Activated CD4-positive, alpha-beta T cell treated with anti-CD3 and anti-CD28 coated beads, Interleukin-2, amount 50 U/mL, for 16 hours (primary cell): ENCODE data around the gene MYH13.
A peak's percentile ranks its signal among the peaks of the same experiment; 100 is the strongest.

Source experiments
- DNase-seq: peaks from one replicate; pipeline ENCODE4 v3.0.0-alpha.2; 2020

MYH13 gene

DNA sequence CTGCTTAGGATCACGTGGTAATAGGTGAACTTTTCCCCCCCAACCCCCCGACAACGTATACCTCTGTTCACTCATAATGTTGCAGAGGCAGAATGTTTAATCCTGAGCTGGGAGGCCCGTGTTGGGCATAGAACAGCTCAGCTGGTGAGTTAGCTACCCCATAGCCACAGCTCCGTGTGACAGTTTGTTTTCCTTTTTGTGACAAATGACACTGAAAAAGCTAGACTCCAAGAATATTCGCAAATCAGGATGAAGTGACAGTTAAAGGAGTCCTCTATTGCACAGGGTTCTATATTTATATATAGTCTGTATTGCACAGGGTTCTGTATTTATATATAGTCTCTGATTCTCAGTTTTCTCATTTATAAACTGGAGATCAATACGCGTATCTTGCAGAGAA is 33.8 kb downstream of the MYH13 start:
- no peak for DNase-seq

DNA sequence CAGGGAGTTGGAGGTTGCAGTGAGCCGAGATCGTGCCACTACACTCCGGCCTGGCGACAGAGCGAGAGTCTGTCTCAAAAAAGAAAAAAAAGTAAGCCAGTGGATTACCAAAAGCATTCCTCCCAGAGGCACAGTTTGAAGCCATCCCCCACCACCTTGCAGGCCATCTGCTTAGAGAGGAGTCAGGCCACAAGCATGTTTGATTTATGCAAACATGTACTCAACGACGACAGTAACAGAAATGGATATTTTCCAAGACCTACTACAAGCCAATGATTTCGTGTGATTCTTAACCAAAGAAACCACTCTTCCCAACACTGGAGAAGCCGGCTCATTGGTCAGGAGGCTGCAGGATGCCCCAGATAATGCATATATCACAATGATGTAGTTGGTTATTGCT is 34.8 kb downstream of the MYH13 start:
- no peak for DNase-seq

DNA sequence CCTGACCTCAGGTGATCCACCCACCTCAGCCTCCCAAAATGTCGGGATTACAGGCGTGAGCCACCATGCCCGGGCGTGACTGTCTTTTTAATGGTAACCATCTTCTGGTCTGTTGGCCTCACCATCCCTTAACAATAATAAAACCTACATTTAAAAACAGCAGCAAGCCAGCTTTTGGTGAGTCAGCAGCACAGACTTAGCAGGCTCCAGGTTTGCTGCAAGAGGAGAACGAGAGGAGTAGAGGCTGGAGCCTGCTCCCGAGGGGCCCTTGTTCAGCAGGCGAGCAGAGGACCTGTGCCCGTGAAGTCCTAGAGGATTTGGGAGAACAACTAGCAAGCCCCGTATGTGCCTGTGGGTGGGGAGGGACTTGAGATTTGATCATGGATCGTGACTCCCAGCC is 35.7 kb downstream of the MYH13 start:
- no peak for DNase-seq

DNA sequence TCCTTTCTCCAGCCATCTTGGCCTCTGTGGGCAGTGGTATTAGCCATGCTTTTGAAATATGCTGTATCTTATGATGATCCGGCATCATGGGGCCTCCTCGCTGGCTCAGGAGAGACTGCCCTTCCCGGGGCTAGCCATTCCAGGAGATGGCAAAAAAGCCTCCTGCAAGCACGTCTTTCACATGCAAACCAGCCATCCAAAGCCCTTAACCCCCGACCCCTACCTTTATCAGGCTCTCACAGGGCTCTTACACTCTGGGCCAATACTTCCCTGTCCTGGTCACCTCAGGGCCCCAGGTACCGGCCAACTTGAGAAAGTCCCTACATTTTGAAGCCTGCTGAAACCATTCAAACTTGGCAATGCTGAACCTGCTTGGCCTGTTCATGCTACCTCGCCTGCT is 36.4 kb downstream of the MYH13 start:
- DNase-seq = no peak

DNA sequence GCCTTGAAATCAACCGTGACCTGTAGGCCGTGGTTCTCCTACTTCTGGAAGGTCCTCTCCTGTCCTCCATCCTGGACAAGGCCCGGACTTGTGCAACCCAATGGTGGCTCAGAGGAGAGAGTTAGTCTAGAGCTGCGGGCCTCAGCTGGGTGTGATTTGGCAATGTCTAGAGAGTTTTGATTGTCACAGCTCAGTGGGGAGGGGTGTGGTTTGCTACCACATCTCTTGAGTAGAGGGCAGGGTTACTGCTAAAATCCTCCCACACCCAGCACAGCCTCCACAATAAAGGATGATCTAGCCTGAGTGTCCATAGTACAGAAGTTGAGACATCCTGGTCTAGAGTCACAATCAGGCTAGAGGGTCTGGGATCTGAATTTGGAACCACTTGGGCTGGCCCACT is 40.3 kb downstream of the MYH13 start:
- DNase-seq = no peak

DNA sequence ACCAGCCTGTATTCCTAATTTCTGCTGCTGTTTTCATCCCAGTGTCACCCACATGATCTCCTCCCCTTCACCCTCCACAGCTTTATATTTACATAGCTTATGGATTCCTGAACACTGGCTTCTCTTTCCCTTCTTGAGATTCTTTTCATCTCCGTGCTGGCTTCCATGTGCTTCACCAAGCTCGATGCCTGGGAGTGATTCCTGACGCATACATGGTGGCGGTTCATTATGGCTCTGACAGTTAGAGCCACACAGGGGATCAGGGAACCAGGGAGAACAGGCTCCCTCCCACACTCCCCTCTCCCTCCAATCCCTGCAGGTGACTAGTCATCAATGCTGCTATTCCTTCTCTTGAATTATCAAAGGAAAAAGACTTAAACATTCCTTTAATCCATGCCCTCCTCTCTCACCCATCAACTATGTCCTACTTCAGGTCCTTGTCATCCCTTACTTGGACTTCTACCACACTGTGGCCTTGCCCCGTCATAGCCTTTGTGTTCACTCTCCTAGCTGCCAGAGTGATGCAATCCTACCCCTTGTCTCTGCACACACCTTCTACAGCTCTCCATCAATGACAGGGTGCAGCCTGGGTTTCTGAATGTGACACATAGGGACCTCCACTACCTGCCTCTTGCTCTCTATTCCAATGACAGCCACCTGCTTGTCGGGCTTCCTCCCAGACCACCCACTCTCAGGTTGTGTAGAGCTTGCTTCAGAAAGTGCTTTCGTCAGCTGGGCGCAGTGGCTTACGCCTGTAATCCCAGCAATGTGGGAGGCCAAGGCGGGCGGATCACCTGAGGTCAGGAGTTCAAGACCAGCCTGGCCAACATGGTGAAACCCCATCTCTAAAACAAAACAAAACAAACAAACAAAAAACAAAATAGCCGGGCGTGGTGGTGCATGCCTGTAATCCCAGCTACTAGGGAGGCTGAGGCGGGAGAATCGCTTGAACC is 43.6 kb downstream of the MYH13 start:
- no peak for DNase-seq

DNA sequence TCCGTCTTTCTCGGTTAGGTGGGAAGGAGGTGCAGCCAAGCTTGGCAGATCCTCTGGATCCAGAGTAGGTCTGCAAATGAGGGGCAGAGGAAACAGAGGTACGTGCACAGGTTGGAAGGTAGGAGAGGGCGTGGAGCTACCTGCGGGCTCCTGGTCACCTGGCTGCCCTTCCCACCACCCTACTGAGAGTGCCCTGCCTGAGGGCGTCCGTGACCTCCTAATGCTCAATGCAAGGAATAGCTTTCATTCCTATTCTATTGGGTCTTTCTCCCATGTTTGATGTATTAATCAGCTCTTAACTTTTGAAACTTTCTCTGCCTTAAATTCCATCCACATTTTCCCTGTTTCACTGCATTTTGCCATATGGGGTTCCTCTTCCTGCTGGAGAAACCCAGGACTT is 44.6 kb downstream of the MYH13 start:
- DNase-seq = no peak

DNA sequence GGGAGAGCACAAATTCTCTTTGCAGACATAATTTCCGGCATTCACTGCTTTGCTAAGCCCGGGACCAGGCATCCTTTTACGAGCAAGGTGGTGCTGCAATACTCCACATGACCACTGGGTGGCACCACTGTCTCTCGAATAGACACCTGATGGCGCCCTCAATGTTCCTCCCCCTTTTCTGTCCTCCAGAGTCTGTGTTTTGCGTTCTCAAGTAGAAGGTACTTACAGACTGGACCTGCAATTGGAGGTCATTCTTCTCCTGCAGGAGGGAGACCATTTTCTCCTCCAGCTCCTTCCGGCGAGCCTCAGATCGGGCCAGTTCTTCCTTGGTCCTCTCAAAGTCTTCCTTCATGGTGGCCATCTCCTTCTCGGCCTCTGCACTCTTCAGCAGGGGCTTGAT is 45.2 kb downstream of the MYH13 start:
- DNase-seq = peak; percentile 80

DNA sequence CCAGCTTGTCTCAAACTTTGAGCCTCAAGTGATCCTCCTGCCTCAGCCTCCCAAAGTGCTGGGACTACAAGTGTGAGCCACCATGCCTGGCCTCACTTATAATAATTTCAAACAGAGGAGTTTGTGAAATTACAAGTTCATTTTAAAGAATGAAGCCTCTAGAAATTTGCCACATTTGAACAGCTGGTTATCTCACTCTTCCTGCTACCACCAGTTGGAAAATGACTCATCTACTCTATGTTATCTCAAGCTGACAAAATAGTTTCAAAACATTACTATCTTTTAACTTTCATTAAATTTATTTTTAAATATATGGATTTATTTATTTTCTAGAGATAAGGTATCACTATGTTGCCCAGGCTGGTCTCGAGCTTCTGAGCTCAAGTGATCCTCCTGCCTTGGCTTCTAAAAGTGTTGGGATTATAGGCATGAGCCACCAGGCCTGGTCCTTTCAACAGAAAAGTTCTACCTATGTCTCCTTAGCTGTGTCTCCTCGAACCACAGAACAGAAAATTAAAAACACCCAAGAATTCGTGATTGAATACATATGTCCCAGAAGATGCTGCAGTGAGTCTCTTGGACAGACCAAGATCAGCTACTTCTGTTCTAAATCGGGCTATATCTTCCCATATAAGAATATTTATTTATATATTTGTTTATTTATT is 47.6 kb downstream of the MYH13 start:
- no peak for DNase-seq

DNA sequence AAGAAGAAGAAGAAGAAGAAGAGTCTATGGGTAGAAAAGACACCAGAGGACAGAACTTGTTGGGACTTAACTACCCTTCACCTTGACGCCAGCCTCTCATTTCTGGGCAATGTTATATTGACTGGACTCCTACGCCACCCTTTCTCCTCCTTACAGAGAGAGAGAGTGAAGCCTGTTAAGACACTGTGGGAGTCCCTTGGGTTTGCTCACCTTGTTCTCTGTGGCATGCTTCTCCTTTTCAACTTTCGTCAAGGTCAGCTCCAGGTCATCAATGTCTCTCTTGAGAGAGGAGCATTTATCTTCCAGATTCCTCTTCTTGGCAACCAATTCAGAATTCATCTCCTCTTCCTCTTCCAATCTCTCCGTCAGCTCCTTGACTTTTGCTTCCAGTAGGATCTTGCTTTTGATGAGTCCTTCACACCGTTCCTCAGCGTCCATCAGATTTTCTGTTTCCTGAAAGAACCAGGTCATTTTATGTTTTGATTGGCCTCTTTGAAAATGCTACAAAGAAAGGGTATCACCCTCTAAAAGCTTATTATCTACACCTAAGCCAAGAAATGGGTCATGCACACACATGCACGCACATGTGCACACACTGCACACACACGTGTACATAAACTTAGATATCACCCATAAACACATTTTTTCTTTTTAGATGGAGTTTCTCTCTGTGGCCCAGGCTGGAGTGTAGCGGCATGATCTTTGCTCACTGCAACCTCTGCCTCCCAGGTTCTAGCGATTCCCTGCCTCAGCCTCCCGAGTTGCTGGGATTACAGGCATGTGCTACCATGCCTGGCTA is 48.8 kb downstream of the MYH13 start:
- no peak for DNase-seq

DNA sequence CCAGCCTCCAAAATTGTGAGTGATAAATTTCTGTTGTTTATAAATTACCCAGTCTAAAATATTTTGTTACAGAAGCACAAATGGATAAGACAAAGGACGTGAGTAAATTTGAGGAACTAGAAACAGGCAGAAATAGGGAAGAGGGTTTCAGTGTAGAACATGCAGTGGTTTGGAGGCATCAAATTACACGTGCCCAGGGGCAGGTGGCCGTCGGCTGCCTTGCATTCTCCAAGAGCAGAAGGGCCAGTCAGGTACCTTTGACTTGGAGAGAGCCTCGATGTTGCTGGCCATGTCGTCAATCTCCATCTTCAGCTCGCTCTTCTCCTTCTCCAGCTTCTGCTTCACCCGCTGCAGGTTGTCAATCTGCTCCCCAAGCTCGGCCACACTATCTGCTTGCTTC is 54.3 kb downstream of the MYH13 start:
- DNase-seq = no peak

DNA sequence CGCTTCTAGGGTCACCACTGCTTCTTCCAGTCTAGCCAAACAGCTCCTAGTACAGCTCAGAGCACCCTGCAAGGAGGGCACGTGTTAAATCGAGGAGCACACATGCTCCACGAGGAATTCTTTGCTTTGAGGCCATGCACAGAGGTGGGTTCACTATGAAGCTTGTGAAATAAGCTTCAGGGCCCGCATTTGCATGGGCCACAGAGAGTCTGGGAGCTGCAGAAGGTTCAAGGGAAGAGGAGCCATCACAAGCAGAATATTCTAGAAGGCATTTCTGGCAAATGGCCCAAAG is 55.3 kb downstream of the MYH13 start:
- no peak for DNase-seq

DNA sequence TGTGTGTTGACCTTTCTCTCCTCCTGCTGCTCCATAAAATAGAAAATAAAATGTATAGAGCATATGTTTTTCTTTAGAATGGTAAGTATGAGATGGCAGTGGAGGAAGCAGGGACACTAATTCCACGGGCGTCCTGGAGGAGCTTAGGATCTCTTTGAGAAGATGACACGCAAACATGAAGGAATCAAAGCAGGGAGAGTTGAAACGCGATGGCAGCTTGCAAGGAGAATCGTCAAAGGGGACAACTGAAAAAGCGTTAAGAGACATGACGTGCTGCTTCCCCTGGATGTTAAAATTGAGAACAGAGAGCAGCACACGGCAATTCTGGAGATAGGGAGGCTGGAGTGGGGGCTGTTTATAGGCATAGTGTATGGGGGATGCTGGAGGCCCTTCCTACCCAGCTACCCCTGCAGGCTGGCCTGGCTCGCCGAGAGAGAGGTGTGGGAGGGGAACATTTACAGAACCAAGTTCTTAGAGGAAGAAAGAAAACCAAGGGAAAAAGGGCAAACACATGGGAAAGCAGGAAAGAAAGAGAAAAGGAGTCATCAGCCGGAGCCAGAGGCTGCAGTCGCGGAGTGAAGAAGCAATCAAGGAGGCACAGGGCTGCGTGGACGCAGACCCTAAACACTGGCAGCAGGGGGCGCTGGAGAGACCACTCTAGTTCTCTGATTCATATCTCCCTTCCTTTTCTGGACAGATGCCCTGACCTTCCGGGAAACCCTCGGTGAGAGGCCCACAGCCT is 55.8 kb downstream of the MYH13 start:
- peak; percentile 55 for DNase-seq

DNA sequence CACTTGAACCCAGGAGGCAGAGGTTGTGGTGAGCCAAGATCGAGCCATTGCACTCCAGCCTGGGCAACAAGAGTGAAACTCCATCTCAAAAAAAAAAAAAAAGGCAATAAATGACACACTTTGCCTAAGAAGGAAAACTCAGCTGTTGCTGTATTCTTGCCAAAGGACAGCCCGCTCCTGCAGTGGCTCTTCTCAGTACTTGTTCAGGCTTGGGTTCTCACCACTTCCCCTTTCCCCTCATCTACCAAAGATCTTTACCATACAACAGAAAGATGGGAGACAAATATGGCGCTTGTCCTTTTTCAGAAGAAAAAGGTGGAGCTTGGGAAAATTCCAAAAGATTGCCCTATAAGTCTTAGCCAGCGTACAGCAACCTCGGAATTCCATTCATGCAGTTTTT is 58.5 kb downstream of the MYH13 start:
- no peak for DNase-seq

DNA sequence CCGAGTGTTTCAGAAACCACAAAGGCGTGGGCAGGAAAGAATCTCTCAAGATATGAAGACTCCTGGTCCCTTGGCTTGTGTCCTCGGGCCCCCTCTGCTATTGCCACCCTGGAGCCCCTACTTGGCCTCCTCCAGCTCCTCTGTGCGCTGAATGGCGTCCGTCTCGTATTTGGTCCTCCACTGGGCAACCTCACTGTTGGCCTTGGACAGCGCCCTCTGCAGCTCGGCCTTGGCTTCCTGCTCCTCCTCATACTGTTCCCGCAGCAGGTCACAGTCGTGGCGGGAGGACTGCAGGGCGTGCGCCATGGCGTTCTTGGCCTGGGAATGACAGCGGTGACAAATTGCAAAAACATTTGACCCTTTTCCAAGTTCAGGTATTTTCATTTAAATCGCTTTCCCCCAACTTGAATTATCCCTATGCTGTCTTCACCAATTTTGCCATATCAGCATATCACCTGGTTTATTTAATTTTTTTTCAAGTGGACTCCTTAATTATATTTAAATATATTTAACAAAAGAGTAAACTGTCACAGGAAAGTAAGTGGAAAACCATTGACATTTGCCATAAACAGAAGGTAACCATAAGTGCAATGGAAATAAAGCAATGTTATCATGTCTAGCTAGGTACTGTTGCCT is 59.7 kb downstream of the MYH13 start:
- DNase-seq = no peak

DNA sequence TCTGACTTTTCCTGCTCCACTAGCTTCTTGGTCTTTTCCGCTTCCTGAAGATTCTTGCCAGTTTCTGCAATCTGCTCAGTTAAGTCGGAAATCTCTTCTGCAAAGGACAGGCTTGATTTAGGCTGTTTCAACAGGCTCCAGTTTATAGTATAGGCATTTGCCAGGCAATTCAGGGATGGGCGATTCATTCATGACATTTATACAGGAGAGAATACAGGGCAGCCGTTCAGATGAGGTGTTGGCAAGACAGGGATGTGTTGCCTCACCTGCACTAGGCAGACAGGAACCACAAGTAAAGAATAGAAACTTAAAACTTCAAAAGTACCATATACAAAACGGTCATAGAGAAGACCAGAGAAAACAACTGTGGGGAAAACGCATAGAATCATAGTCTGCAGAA is 61.7 kb downstream of the MYH13 start:
- no peak for DNase-seq

DNA sequence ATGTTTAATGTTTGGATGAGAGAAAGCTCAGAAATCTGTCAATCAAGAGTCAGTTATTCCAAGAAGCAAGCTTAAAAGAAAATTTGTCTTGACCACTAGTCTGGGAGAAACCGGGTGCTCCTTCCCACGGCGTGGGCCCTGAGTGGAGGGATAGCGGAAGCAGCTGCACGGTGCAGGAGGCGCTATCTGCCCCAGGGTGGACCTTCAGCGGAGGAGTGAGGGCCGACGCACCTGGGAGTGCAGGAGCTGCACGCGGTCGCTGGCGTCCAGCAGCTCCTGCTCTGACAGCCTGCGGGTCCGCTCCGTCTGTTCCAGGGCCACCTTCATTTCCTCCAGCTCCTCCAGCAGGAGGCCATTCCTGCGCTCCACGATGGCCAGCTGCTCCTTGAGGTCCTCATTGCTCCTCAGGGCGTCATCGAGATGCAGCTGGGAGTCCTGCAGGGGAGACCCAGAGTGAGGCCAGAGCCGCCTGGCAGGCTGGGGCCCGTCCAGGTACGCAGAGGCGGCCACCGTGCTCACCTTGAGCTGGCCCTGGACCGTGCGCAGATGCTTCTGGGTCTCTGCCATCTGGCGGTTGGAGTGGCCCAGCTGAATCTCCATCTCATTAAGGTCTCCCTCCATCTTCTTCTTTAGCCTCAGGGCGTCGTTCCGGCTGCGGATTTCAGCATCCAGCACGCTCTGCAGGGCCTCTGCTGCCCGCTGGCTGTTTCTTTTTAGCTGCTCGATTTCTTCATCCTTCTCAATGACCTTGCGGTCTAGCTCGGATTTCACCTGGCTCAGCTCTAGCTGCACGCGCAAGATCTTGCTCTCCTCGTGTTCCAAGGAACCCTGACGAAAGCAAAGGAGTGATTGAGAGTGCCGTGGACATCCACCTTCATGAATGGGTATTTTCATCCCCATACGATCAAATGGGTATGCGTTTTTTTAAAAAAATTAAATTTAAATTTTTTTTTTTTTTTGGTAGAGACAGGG is 63.5 kb downstream of the MYH13 start:
- no peak for DNase-seq

DNA sequence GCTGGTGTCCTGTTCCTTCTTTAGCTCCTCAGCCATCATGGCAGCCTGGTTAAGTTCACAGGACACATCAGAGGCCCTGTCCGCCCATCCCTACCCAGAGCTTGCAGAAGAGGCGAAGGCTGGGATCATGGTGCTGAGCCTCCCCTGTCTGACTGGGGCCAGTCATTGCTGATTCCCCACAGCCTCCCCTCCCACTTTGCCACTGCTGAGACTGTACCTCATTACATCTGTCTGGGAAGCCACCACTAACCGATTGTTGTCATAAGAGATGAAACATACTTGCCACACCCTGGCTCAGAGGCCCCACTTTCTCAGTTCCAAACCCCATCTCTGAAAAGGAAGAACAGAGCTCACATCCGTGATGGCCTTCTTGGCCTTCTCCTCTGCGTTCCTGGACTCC is 66.2 kb downstream of the MYH13 start:
- no peak for DNase-seq

DNA sequence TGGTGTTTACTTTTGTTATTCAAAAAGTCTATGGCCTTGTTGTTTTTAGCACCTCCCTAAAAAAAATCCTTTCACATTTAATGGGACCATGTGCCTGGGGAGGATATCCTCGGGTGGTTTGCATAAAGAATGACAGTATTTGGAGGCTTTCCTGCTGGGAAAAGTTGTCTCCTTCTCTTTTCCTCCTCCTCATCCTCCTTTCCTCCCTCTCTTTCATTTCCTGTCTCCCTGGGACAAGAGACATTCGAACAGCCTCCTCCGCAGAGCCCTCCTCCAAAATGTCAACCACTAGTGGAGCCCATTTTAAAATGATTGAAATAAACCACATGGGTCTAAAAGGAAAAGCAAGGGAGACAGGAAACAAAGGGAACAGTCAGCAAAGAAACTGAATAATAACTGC is 67.4 kb downstream of the MYH13 start:
- DNase-seq = no peak

DNA sequence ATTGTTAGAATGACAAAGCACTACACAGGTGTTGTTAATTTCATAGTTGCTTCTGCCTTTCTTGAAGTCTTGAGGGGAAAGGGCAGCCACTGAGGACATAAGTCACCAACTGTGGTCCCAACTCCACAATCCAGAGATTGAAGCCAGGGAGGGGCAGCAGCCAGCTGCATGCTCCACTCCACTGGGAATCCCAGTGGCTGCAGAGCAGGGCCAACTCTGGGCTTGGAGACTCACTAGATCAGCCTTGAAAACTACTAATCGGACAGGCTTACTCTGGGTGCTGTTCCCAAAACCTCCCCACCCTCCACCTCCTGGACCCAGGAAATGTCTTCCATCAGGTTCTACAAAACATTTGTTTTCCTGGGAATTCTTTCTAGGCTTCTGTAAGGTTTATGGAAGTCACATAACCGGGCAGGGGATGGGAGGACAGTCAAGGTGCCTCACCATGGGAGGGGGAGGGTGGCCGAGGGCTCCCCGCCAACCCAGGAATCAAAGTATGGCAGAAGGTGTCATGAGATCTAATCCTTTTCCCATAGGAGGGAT is 68.0 kb downstream of the MYH13 start:
- DNase-seq = no peak

DNA sequence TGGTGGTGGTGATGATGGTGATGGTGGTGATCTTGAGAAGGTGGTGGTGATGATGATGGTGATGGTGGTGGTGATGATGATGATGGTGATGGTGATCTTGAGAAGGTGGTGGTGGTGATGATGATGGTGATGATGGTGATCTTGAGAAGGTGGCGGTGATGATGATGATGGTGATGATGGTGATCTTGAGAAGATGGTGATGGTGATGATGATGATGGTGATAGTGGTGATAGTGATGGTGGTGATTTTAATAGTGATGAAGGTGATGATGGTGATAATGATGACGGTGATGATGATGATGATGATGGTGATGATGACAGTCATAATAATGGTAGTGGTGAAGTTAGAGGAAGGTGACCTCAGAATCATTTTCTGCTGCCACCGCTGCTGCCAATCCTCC is 75.1 kb downstream of the MYH13 start:
- no peak for DNase-seq
